Neuronal stem cell (in vitro differentiated cells): ENCODE results near the gene NRBP1.

ENCODE experiments used
- DNase-seq: peaks from one replicate; pipeline ENCODE4 v3.0.0-alpha.2; 2013; ENCODE audit warnings: low spot score
- H2AFZ ChIP-seq: one replicate; pipeline ENCODE4 v1.6.1; 2013; ENCODE audit warnings: mild to moderate bottlenecking, low read length, inconsistent platforms
- H2AK5ac ChIP-seq: 2 replicates; pipeline ENCODE4 v1.6.1; 2013; ENCODE audit warnings: low read depth, mild to moderate bottlenecking, inconsistent platforms, low read length, moderate library complexity, mixed read lengths
- H2BK120ac ChIP-seq: 2 replicates; pipeline ENCODE4 v1.6.1; 2013; ENCODE audit warnings: low read depth, mild to moderate bottlenecking, inconsistent platforms, low read length, moderate library complexity, mixed read lengths
- H2BK12ac ChIP-seq: one replicate; pipeline ENCODE4 v1.6.1; 2013; ENCODE audit warnings: low read length, inconsistent platforms
- H2BK15ac ChIP-seq: 2 replicates; pipeline ENCODE4 v1.6.1; 2013; ENCODE audit warnings: mild to moderate bottlenecking, low read length, inconsistent platforms, mixed read lengths
- H2BK5ac ChIP-seq: one replicate; pipeline ENCODE4 v1.6.1; 2013; ENCODE audit warnings: inconsistent platforms, mild to moderate bottlenecking, low read length, moderate library complexity
- H3K14ac ChIP-seq: one replicate; pipeline ENCODE4 v1.6.1; 2013; ENCODE audit warnings: low read length, inconsistent platforms
- H3K18ac ChIP-seq: 2 replicates; pipeline ENCODE4 v1.6.1; 2013; ENCODE audit warnings: low read length, inconsistent platforms
- H3K23ac ChIP-seq: 2 replicates; pipeline ENCODE4 v1.6.1; 2013; ENCODE audit warnings: low read depth, mild to moderate bottlenecking, mixed read lengths, low read length, inconsistent platforms; ENCODE audit not compliant: poor library complexity
- H3K27ac ChIP-seq: replicated peaks from 3 replicates; pipeline ENCODE4 v1.5.1; 2013; ENCODE audit warnings: low read length, inconsistent platforms
- H3K27me3 ChIP-seq, 3 experiments: 2 replicates each; pipeline ENCODE4 v1.6.1; 2013; ENCODE audit warnings: low read length in 3 of 3, mild to moderate bottlenecking in 2 of 3, inconsistent platforms in 1 of 3, low read depth in 1 of 3, mixed read lengths in 1 of 3, moderate library complexity in 1 of 3; ENCODE audit not compliant: control insufficient read depth in 3 of 3, insufficient read depth in 3 of 3
- H3K36me3 ChIP-seq, 2 donors: replicated peaks in 1 of 2; 2 replicates each; pipeline ENCODE4 v1.6.1; 2013; ENCODE audit warnings: low read length in 2 of 2; ENCODE audit not compliant: control insufficient read depth in 2 of 2, insufficient read depth in 2 of 2
- H3K4ac ChIP-seq: 2 replicates; pipeline ENCODE4 v1.6.1; 2013; ENCODE audit warnings: inconsistent platforms, mild to moderate bottlenecking, low read length, moderate library complexity
- H3K4me1 ChIP-seq, 2 donors: 1 replicate in 1 of 2; 2 replicates in 1 of 2; pipeline ENCODE4 v1.6.1; 2013; ENCODE audit warnings: low read length in 2 of 2, low read depth in 1 of 2; ENCODE audit not compliant: control insufficient read depth in 2 of 2, insufficient read depth in 1 of 2
- H3K4me2 ChIP-seq: one replicate; pipeline ENCODE4 v1.6.1; 2013; ENCODE audit warnings: mild to moderate bottlenecking, low read length, inconsistent platforms; ENCODE audit not compliant: insufficient read depth, poor library complexity, severe bottlenecking
- H3K4me3 ChIP-seq, 2 donors: 2 replicates each; pipeline ENCODE4 v1.5.1; 2013; ENCODE audit warnings: low read length in 2 of 2, mild to moderate bottlenecking in 2 of 2, inconsistent platforms in 1 of 2, moderate library complexity in 1 of 2
- H3K79me1 ChIP-seq: one replicate; pipeline ENCODE4 v1.6.1; 2013; ENCODE audit warnings: low read depth, mild to moderate bottlenecking, inconsistent platforms, low read length, moderate library complexity
- H3K9ac ChIP-seq: one replicate; pipeline ENCODE4 v1.6.1; 2013; ENCODE audit warnings: mild to moderate bottlenecking, low read depth, low read length, inconsistent platforms; ENCODE audit not compliant: poor library complexity
- H3K9me3 ChIP-seq, 2 donors: replicated peaks in 1 of 2; 2 replicates each; pipeline versions ENCODE3 to v1.6.1; 2013; ENCODE audit warnings: low read length in 2 of 2, mild to moderate bottlenecking in 2 of 2, inconsistent platforms in 1 of 2, low read depth in 1 of 2, mixed read lengths in 1 of 2, moderate library complexity in 1 of 2; ENCODE audit not compliant: control insufficient read depth in 2 of 2, insufficient read depth in 1 of 2
- H4K8ac ChIP-seq: one replicate; pipeline ENCODE4 v1.6.1; 2013; ENCODE audit warnings: low read depth, mild to moderate bottlenecking, inconsistent platforms, low read length, moderate library complexity
- H4K91ac ChIP-seq: one replicate; pipeline ENCODE4 v1.6.1; 2013; ENCODE audit warnings: low read length, low read depth, mild to moderate bottlenecking, inconsistent platforms; ENCODE audit not compliant: poor library complexity
- WGBS, 2 donors: extraction: QIAGEN DNeasy Blood & Tissue Kit; methylation state at CpG; one replicate each; pipeline ENCODE4 v1.1.7; 2013; ENCODE audit warnings: missing lambda C conversion rate in 2 of 2, mixed read lengths in 1 of 2; ENCODE audit not compliant: insufficient read length in 2 of 2, insufficient replicate concordance in 1 of 2; ENCODE audit errors: extremely low coverage in 2 of 2; 5-methylcytosine and 5-hydroxymethylcytosine counted together

The NRBP1 gene

DNA sequence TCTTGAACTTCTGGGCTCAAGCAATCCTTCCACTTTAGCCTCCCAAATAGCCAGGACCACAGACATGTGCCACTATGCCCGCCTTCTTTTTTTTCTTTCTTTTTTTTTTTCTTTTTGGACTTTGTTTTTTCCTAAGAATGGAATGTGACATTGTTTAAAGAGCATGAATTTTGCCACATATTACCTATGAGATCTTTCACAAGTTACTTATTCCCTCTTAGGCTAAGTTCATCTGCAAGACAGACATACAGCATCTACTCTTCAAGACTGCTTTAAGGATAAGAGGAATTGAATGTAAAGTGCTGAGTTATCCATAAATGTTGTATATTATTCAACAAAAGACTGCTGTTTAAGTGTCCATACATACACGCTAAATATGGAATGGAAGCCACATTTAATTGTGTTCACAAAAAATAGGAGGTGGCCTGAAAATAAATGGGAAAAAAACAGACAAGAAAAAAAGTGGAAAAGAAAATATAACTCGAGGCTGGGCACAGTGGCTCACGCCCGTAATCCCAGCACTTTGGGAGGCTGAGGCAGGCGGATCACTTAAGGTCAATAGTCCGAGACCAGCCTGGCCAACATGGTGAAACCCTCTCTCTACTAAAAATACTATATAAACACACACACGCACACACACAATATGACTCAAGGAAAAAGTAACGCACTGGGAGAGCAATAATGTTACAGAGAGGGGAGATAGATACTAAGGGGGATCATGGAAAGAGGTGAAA is 15.8 kb upstream of the NRBP1 start:
- Histone ChIP-seq H4K91ac (no peak overlapping the region), H3K9ac (no peak overlapping the region), H3K4me3 (no peak overlapping the region), H3K27ac (no peak overlapping the region), H3K9me3 (no peaks in the 10 kb centered on the region), H2BK12ac (no peak overlapping the region), H2BK15ac (no peak overlapping the region), H2BK120ac (no peak overlapping the region), H3K18ac (no peak overlapping the region), H2BK5ac (no peak overlapping the region), H3K79me1 (peaks cover 3% of the 10 kb centered on the region), H2AFZ (no peak overlapping the region), H2AK5ac (no peak overlapping the region), H3K36me3 (peaks cover 0 to under 1% of the 10 kb centered on the region in 2 donors), H3K4ac (no peak overlapping the region), H3K14ac (no peak overlapping the region), H3K23ac (no peak overlapping the region), H3K4me1 (peaks cover 3% of the 10 kb centered on the region in 2 donors), H3K4me2 (no peak overlapping the region), H3K27me3 (no peaks in the 10 kb centered on the region), H4K8ac (no peak overlapping the region)
- DNase-seq, result no peak
- no CpG with 5 or more reads among the region's 9 CpGs for WGBS, 2 donors

DNA sequence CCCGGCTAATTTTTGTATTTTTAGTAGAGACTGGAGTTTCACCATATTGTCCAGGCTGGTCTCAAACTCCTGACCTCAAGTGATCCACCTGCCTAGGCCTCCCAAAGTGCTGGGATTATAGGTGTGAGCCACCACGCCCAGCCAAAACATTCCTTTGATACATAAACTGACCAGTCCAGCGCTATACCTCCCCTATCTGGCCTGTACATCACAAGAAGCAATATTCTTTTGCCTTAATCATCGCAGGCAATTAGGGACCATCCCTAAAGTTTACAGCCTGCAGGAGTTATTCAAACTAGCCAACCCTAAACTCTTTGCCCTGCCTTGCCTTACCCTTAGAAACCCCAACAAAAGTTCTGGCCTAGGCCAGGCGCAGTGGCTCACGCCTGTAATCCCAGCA is 12.3 kb upstream of the NRBP1 start:
- H2AFZ ChIP-seq, result no peak overlapping the region
- no peak overlapping the region for H3K4me2 ChIP-seq
- no peaks in the 10 kb centered on the region for H3K4me1 ChIP-seq
- no peaks in the 10 kb centered on the region for H3K36me3 ChIP-seq
- H3K79me1 ChIP-seq, result no peaks in the 10 kb centered on the region
- H2BK12ac ChIP-seq, result no peak overlapping the region
- H3K27me3 ChIP-seq, result no peaks in the 10 kb centered on the region
- no CpG with 5 or more reads among the region's 6 CpGs for WGBS, 2 donors
- H3K9me3 ChIP-seq, result no peaks in the 10 kb centered on the region
- H3K14ac ChIP-seq, result no peak overlapping the region
- H4K8ac ChIP-seq, result no peak overlapping the region
- no peak overlapping the region for H3K4ac ChIP-seq
- H3K18ac ChIP-seq, result no peak overlapping the region
- no peak overlapping the region for H2BK15ac ChIP-seq
- no peak overlapping the region for H2BK120ac ChIP-seq
- no peak overlapping the region for H3K23ac ChIP-seq
- H3K4me3 ChIP-seq, result no peak overlapping the region
- no peak overlapping the region for H2BK5ac ChIP-seq
- H3K9ac ChIP-seq, result no peak overlapping the region
- no peak for DNase-seq
- H4K91ac ChIP-seq, result no peak overlapping the region
- no peak overlapping the region for H2AK5ac ChIP-seq
- no peak overlapping the region for H3K27ac ChIP-seq

DNA sequence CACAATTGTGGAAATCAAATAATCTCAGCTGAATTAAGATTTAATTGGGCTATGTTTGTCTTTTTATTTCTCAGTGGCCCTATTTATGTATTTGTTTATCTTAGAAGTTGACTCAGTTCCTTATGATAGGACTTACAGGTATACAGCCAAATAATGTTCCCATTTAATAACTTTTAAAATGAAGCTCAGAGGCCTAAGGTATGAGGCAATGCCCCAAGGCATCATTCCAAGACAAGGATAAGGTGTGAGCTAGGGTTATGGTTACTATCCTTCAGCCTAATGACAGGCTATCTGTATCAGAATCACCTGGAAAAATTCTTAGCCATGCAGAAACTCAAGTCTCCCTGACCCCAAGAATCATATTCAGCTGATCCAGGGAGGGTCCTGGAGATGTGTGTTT is 7.4 kb upstream of the NRBP1 start:
- Histone ChIP-seq H3K23ac (no peak overlapping the region), H2AK5ac (no peak overlapping the region), H3K36me3 (no peaks in the 10 kb centered on the region), H2BK120ac (no peak overlapping the region), H2BK12ac (no peak overlapping the region), H4K91ac (no peak overlapping the region), H3K14ac (no peak overlapping the region), H2AFZ (no peak overlapping the region), H3K4me1 (no peaks in the 10 kb centered on the region), H3K4me3 (no peak overlapping the region), H3K9me3 (no peaks in the 10 kb centered on the region), H3K27ac (no peak overlapping the region), H3K4ac (no peak overlapping the region), H3K18ac (no peak overlapping the region), H3K27me3 (no peaks in the 10 kb centered on the region), H2BK15ac (no peak overlapping the region), H3K79me1 (no peaks in the 10 kb centered on the region), H4K8ac (no peak overlapping the region), H2BK5ac (no peak overlapping the region), H3K4me2 (no peak overlapping the region), H3K9ac (no peak overlapping the region)
- no peak for DNase-seq

DNA sequence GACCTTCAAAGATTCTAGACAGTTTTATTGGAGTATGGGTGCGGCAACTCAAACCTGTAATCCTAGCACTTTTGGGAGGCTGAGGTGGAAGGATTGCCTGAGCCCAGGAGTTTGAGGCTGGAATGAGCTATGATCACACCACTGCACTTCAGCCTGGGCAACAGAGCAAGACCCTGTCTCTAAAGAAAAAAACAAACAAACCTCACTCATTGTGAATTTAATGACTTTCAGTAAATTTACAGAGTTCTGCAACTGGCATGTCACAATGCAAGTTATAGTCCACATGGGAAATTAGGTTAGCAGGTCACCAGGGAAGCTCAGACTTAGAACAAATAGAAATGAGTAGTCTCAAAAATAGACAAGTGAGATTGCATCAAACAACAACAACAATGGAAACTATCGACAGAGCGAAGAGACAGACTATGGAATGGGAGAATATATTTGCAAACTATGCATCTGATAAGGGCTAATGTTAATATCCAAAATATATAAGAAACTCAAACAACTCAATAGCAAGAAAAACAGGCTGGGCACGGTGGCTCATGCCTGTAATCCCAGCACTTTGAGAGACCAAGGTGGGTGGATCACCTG is 6.7 kb upstream of the NRBP1 start:
- Histone ChIP-seq H2BK12ac (no peak overlapping the region), H3K9ac (no peak overlapping the region), H4K91ac (no peak overlapping the region), H3K27me3 (no peaks in the 10 kb centered on the region), H2BK5ac (no peak overlapping the region), H3K4me2 (no peak overlapping the region), H2AK5ac (no peak overlapping the region), H3K4ac (no peak overlapping the region), H3K4me1 (no peaks in the 10 kb centered on the region), H3K23ac (no peak overlapping the region), H3K4me3 (no peak overlapping the region), H3K36me3 (no peaks in the 10 kb centered on the region), H4K8ac (no peak overlapping the region), H3K27ac (no peak overlapping the region), H2BK120ac (no peak overlapping the region), H2AFZ (no peak overlapping the region), H3K18ac (no peak overlapping the region), H2BK15ac (no peak overlapping the region), H3K14ac (no peak overlapping the region), H3K9me3 (no peaks in the 10 kb centered on the region), H3K79me1 (no peaks in the 10 kb centered on the region)
- no peak for DNase-seq
- WGBS, 2 donors, result no CpG with 5 or more reads among the region's 4 CpGs
